Right atrium auricular region (tissue), 2 donors: Measurements from ENCODE around the gene FBXL7. TPM values are rescaled to one million over a fixed set of nuclear protein-coding genes. Genes with fewer than 3 reads are reported as not detected.

Experiments
- DNase-seq: peaks from one replicate; pipeline ENCODE4 v3.0.0-alpha.2; 2019; ENCODE audit warnings: low spot score
- H3K27ac ChIP-seq, 2 donors: fragments of 200-600 bp; sonication (generic); 1 replicate in 1 of 2; 2 replicates in 1 of 2; pipeline ENCODE4 v1.5.1; 2016 to 2019
- H3K27me3 ChIP-seq, 2 donors: fragments of 200-600 bp; sonication (generic); one replicate each; pipeline versions ENCODE4 v1.5.1 to v1.6.0; 2017 to 2019
- H3K36me3 ChIP-seq: fragments of 200-600 bp; sonication (generic); one replicate; pipeline ENCODE4 v1.5.1; 2016
- H3K4me1 ChIP-seq, 2 donors: fragments of 200-600 bp; sonication (generic); one replicate each; pipeline versions ENCODE4 v1.5.1 to v1.6.0; 2017 to 2019
- H3K4me3 ChIP-seq, 2 donors: fragments of 200-600 bp; sonication (generic); 1 replicate in 1 of 2; 2 replicates in 1 of 2; pipeline ENCODE4 v1.5.1; 2017 to 2019; ENCODE audit warnings: mild to moderate bottlenecking in 1 of 2, moderate library complexity in 1 of 2
- H3K9me3 ChIP-seq, 2 donors: fragments of 200-600 bp; sonication (generic); one replicate each; pipeline ENCODE4 v1.5.1; 2019
- CTCF ChIP-seq, 2 donors: fragments of 200-600 bp; sonication (generic); IDR thresholded peaks; one replicate each; pipeline ENCODE4 v1.5.1; 2019; ENCODE audit warnings: antibody characterized with exemption in 2 of 2
- total RNA-seq, 2 donors: library from RNA; depleted of rRNA; stranded (reverse); fragments of >200 nt; gene quantifications; one replicate each; pipeline ENCODE4 v1.1.0, GENCODE V29; 2016

FBXL7 gene
- total RNA-seq, 2 donors from 2014 or later = 16.6 to 18.4 TPM

DNA sequence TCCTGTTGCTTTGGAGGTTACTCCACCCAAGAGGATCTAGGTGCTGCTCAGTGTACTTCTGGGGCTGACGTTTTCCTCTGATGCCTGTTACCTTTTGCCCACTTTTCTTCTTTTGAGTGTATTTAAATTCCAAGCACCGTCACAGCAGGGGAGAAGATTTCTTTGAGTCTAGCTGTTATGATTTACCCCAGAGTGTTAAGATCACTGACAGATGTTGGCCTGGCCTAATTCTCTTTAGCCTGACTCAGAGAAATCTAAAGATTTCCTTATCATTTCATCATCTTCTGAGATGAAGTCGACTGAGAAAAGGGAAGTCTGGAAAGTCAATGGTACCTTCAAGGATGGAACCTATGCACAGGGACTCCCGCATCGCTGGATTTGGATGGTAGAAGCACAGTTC is 191.5 kb downstream of the FBXL7 start:
- peaks cover 0 to 35% of the 10 kb centered on the region in 2 donors for H3K4me1 ChIP-seq
- H3K36me3 ChIP-seq = no peaks in the 10 kb centered on the region
- H3K9me3 ChIP-seq = no peaks in the 10 kb centered on the region
- H3K4me3 ChIP-seq = no peak overlapping the region
- no peak for TF ChIP-seq CTCF (IDR thresholded peaks at IDR 0.05)
- no peak overlapping the region for H3K27ac ChIP-seq
- DNase-seq = no peak
- H3K27me3 ChIP-seq = no peaks in the 10 kb centered on the region

DNA sequence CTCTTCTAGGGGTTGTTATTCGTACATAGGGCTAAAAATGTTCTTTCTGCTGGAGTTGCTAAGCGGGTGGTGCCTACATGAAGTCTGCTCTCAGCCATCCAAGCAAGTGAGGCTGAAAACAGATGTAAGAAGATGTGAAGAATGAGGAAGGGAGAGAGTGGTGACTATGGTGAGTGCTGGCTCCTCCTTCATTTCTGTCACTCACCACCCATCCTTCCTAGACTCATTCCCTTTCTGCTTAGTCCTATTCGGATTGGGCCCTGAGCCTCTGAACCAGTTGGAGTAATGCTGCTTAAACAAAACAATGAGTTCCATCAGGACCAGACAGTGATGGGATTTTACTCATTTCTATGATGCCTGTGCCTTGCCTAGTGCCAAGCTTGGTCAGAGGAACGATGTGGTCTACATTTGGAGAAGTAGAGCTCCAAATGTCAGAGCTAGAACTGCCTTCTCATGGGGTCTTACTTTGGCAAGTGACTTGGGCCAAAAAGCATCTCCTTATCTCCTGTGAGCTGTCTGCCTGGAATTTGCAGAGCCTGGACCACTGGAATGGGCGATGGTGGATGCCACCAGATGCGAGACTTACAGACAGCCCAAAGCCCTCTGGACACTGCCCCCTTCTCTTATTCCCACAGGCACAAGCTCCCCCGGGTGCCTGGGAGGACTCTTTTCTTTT is 192.9 kb downstream of the FBXL7 start:
- DNase-seq = no peak
- peaks cover 0 to 35% of the 10 kb centered on the region in 2 donors for H3K4me1 ChIP-seq
- H3K27me3 ChIP-seq = no peaks in the 10 kb centered on the region
- H3K36me3 ChIP-seq = no peaks in the 10 kb centered on the region
- H3K27ac ChIP-seq = no peak overlapping the region
- no peak for TF ChIP-seq CTCF (IDR thresholded peaks at IDR 0.05)
- H3K9me3 ChIP-seq = no peaks in the 10 kb centered on the region
- no peak overlapping the region for H3K4me3 ChIP-seq

- no peak for TF ChIP-seq CTCF (IDR thresholded peaks at IDR 0.05)
- Histone ChIP-seq H3K27ac (no peak overlapping the region), H3K4me1 (peaks cover 0 to 35% of the 10 kb centered on the region in 2 donors), H3K27me3 (no peaks in the 10 kb centered on the region), H3K36me3 (no peaks in the 10 kb centered on the region), H3K4me3 (no peak overlapping the region), H3K9me3 (no peaks in the 10 kb centered on the region)
- no peak for DNase-seq
Observed at GRCh38 chr5:15693382-15693728, 193.4 kb downstream of the FBXL7 start.

DNA sequence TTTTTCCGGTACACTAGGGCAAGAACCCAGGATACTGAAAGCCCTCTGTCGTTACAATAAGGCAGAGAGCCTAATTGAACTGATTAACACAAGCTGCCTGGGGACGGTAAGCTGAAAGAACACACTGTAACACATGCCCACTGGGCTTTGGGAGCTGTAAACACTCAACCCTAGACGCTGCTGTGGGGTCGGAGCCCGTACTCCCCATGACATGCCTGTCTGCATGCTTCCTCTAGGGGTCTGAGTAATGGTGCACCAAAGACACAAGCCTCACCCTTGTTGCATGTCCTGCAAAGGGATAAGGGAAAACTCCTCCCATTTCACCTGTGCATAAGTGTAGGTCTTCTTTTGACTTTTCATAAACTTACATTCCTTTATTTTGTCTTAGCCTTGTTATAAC is 194.0 kb downstream of the FBXL7 start:
- TF ChIP-seq CTCF (IDR thresholded peaks at IDR 0.05) = no peak
- no peaks in the 10 kb centered on the region for H3K36me3 ChIP-seq
- H3K27ac ChIP-seq = no peak overlapping the region
- H3K27me3 ChIP-seq = no peaks in the 10 kb centered on the region
- peaks cover 0 to 35% of the 10 kb centered on the region in 2 donors for H3K4me1 ChIP-seq
- DNase-seq = no peak
- H3K4me3 ChIP-seq = no peak overlapping the region
- no peaks in the 10 kb centered on the region for H3K9me3 ChIP-seq

GRCh38 chr5:15694696-15695214 is 194.8 kb downstream of the FBXL7 start:
- H3K36me3 ChIP-seq = no peaks in the 10 kb centered on the region
- no peak for DNase-seq
- no peaks in the 10 kb centered on the region for H3K27me3 ChIP-seq
- H3K9me3 ChIP-seq = no peaks in the 10 kb centered on the region
- peaks cover 0 to 35% of the 10 kb centered on the region in 2 donors for H3K4me1 ChIP-seq
- H3K27ac ChIP-seq = peak overlapping the region in 1 of 2 donors; percentile 39
- TF ChIP-seq CTCF (IDR thresholded peaks at IDR 0.05) = no peak
- H3K4me3 ChIP-seq = no peak overlapping the region
